Measurements from ENCODE around the gene TM9SF3.

TM9SF3 gene

DNA sequence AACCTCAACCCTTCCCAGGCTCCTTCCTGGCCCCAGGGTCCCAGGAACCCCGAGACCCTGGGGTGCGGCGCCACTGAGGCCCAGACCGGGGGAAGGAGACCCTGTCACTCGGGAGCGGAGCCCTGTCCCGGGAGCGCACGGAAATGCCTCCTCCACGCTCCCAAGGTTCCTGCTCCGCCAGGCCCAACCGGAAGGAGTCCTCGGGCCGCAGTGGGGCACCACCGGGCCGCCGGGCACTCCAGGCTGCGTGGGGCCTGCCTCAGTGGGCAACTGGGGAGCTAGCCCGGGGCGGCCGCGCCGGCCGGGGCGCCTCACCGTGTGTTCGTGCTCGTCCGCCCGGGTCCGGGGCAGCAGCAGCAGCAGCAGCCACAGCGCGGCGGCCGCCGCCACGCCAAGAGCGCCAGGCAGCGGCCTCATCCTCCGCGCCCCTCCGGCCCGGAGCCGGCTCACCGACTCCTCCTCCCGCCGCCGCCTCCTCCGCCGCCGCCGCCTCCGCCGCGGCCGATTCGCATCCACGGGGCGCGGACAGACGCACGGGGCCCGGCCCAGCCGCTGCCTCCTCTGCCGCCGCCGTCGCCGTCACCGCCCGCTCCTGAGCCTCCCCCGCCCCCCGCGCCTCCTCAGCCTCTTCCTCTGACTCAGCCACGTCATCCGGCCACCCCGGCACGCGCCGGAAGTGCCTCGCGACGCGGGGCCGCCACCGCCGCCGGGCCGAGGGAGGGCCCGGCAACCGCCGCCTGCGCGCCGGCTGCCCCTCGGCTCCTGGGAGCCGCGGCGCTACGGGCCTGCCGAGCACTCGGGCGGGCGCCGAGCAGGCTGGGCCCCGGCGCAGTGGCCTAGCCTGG lies at the start of gene TM9SF3:
Gene TM9SF3, minus strand, starts transcription at position 594 of the 845 bp plus-strand sequence. Its CDS starts 177 bp downstream, at position 417.
- H3K4me1 ChIP-seq (ENCODE audit: control insufficient read depth in 2 of 2, insufficient read depth in 2 of 2, low read length in 2 of 2): peaks cover 21 to 45% of the 10 kb centered on the region in 2 donors
- no peaks in the 10 kb centered on the region for H3K36me3 ChIP-seq (ENCODE audit: control insufficient read depth in 2 of 2, insufficient read depth in 2 of 2, low read length in 2 of 2)
- peak within 1 kb of the TSS; percentile 97 to 99 for H3K27ac ChIP-seq (ENCODE audit: low read depth in 2 of 2, low read length in 2 of 2)
- H3K27me3 ChIP-seq (ENCODE audit: control insufficient read depth in 2 of 2, insufficient read depth in 2 of 2, low read length in 2 of 2): no peaks in the 10 kb centered on the region
- H3K9me3 ChIP-seq (ENCODE audit: control insufficient read depth in 2 of 2, low read length in 2 of 2): no peaks in the 10 kb centered on the region
- peak within 1 kb of the TSS; percentile 91 to 94 for H3K4me3 ChIP-seq (ENCODE audit: low read length in 2 of 2)
- peak within 1 kb of the TSS; percentile 90 to 93 for H3K9ac ChIP-seq (ENCODE audit: low read depth in 1 of 2, low read length in 2 of 2)

DNA sequence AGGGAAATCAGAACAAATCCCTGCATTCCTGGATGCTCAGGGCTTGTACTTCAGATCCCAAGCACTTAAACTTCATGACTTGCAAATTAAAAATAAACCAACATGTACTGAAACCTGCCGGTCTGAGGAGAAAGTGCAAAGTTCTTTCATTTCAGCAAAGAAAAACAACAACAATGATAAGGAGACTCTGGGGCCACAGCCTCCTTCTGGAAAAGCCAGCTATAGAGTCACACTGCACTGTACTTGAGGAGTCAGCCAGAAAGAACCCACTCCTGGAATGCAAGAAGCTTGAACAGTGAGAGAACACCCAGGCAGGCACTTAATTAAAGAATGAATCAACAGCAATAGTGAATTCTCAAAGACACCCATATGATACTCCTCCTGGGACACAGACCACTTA lies 49.7 kb upstream of the TM9SF3 start:
- H3K27me3 ChIP-seq (ENCODE audit: control insufficient read depth in 2 of 2, insufficient read depth in 2 of 2, low read length in 2 of 2): no peaks in the 10 kb centered on the region
- H3K9ac ChIP-seq (ENCODE audit: low read depth in 1 of 2, low read length in 2 of 2): no peak overlapping the region
- peaks cover 4 to 6% of the 10 kb centered on the region in 2 donors for H3K4me1 ChIP-seq (ENCODE audit: control insufficient read depth in 2 of 2, insufficient read depth in 2 of 2, low read length in 2 of 2)
- H3K4me3 ChIP-seq (ENCODE audit: low read length in 2 of 2): no peak overlapping the region
- peaks cover 0 to 2% of the 10 kb centered on the region in 2 donors for H3K36me3 ChIP-seq (ENCODE audit: control insufficient read depth in 2 of 2, insufficient read depth in 2 of 2, low read length in 2 of 2)
- no peaks in the 10 kb centered on the region for H3K9me3 ChIP-seq (ENCODE audit: control insufficient read depth in 2 of 2, low read length in 2 of 2)
- no peak overlapping the region for H3K27ac ChIP-seq (ENCODE audit: low read depth in 2 of 2, low read length in 2 of 2)

DNA sequence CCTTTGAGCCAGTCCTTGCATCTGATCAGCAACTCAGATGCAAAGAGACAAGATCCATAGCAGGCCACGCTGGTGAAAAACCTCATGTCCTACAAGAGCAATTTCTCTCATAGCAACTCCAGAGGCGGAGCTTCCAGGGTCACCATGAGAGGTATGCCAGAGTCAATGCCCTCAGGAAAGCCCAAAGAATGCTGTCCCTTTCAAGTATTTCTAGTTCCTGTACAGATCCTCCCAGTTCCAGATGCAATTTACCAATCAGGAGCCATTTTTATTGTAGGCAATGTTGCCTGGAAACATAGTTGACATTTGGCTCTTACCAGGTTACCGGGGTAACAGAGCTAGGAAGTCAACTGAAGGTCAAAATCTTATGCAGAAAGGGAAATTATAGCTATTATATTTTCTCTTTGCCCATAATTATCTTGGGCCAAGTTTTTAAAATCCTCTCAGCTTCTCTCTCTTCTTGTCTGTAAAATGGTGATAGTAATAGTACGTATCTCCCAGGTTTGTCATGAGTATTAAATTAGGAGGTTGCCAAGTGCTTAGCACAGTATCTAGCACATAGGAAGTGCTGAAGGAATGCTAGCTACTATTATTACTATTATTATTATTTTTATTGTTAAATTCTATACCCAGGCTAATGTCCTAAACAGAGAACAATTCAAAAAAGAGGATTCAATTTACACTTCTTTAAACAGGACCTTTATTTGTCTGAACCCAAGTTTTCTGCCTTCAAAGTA lies 46.3 kb upstream of the TM9SF3 start:
- Histone ChIP-seq H3K9ac (ENCODE audit: low read depth in 1 of 2, low read length in 2 of 2) (no peak overlapping the region), H3K4me3 (ENCODE audit: low read length in 2 of 2) (no peak overlapping the region), H3K27me3 (ENCODE audit: control insufficient read depth in 2 of 2, insufficient read depth in 2 of 2, low read length in 2 of 2) (no peaks in the 10 kb centered on the region), H3K9me3 (ENCODE audit: control insufficient read depth in 2 of 2, low read length in 2 of 2) (no peaks in the 10 kb centered on the region), H3K36me3 (ENCODE audit: control insufficient read depth in 2 of 2, insufficient read depth in 2 of 2, low read length in 2 of 2) (no peaks in the 10 kb centered on the region), H3K4me1 (ENCODE audit: control insufficient read depth in 2 of 2, insufficient read depth in 2 of 2, low read length in 2 of 2) (peaks cover 3 to 4% of the 10 kb centered on the region in 2 donors), H3K27ac (ENCODE audit: low read depth in 2 of 2, low read length in 2 of 2) (no peak overlapping the region)

DNA sequence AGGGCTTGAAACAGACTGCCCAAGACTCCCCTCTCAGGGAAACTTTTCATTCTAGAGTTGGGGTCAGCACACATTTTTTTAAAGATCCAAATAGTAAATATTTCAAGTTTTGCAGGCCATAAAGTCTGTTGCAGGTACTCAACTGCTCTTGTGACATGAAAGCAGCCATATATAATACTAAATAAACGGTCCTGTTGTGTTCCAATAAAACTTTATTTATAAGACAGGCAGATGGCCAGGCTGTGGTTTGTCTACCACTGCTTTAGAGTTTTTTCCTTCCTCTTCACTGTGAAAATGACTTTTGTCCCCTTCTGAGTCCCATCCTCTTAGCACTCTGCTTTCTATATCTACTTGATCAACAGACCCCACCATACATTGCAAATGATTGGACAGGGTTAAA lies 40.5 kb upstream of the TM9SF3 start:
- Histone ChIP-seq H3K36me3 (ENCODE audit: control insufficient read depth in 2 of 2, insufficient read depth in 2 of 2, low read length in 2 of 2) (peaks cover 0 to 3% of the 10 kb centered on the region in 2 donors), H3K4me1 (ENCODE audit: control insufficient read depth in 2 of 2, insufficient read depth in 2 of 2, low read length in 2 of 2) (no peaks in the 10 kb centered on the region), H3K27ac (ENCODE audit: low read depth in 2 of 2, low read length in 2 of 2) (no peak overlapping the region), H3K9me3 (ENCODE audit: control insufficient read depth in 2 of 2, low read length in 2 of 2) (no peaks in the 10 kb centered on the region), H3K4me3 (ENCODE audit: low read length in 2 of 2) (no peak overlapping the region), H3K9ac (ENCODE audit: low read depth in 1 of 2, low read length in 2 of 2) (no peak overlapping the region), H3K27me3 (ENCODE audit: control insufficient read depth in 2 of 2, insufficient read depth in 2 of 2, low read length in 2 of 2) (no peaks in the 10 kb centered on the region)

DNA sequence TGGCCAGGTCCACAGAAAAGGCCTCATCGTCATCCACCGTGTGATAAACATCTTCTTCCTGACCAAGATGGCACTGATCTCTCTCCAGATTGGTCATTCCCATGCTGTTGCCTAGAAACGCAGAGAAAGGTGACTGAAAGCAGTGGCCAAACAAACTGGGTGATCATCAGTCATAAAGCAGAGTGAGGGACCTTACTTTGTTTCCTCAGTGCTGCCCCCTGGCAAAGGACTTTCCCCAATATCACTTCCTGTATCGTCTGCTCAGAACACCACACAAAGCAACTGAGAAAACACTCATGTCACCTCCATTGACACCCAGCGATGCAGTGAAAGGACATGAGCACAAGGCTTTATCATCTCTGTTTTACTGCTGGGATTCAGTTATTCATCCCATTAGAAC lies 40.0 kb upstream of the TM9SF3 start:
- no peaks in the 10 kb centered on the region for H3K4me1 ChIP-seq (ENCODE audit: control insufficient read depth in 2 of 2, insufficient read depth in 2 of 2, low read length in 2 of 2)
- H3K27ac ChIP-seq (ENCODE audit: low read depth in 2 of 2, low read length in 2 of 2): no peak overlapping the region
- H3K9ac ChIP-seq (ENCODE audit: low read depth in 1 of 2, low read length in 2 of 2): no peak overlapping the region
- H3K9me3 ChIP-seq (ENCODE audit: control insufficient read depth in 2 of 2, low read length in 2 of 2): no peaks in the 10 kb centered on the region
- no peak overlapping the region for H3K4me3 ChIP-seq (ENCODE audit: low read length in 2 of 2)
- H3K27me3 ChIP-seq (ENCODE audit: control insufficient read depth in 2 of 2, insufficient read depth in 2 of 2, low read length in 2 of 2): no peaks in the 10 kb centered on the region
- H3K36me3 ChIP-seq (ENCODE audit: control insufficient read depth in 2 of 2, insufficient read depth in 2 of 2, low read length in 2 of 2): peaks cover 0 to 3% of the 10 kb centered on the region in 2 donors

DNA sequence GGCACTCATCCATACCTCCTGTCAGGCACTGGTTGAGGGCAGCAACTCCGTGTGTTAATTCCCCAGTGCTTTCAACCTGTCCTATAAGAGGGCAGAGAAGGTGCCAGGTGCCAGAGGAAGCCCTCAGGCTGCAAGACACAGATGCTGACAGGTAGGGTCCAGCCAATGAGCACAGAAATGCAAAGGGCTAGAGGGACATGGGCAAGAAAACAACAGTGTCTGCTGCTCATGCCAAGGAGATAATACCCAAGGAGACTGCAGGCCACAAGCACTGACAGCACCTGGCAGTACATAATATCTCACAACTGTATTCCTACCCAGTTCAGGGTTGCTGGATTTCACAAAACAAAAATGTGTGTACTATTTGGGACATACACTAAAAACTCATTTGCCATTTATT lies 38.4 kb upstream of the TM9SF3 start:
- H3K4me1 ChIP-seq (ENCODE audit: control insufficient read depth in 2 of 2, insufficient read depth in 2 of 2, low read length in 2 of 2): peaks cover 1 to 4% of the 10 kb centered on the region in 2 donors
- H3K9me3 ChIP-seq (ENCODE audit: control insufficient read depth in 2 of 2, low read length in 2 of 2): no peaks in the 10 kb centered on the region
- H3K27ac ChIP-seq (ENCODE audit: low read depth in 2 of 2, low read length in 2 of 2): no peak overlapping the region
- no peak overlapping the region for H3K9ac ChIP-seq (ENCODE audit: low read depth in 1 of 2, low read length in 2 of 2)
- H3K36me3 ChIP-seq (ENCODE audit: control insufficient read depth in 2 of 2, insufficient read depth in 2 of 2, low read length in 2 of 2): peaks cover 0 to 3% of the 10 kb centered on the region in 2 donors
- no peaks in the 10 kb centered on the region for H3K27me3 ChIP-seq (ENCODE audit: control insufficient read depth in 2 of 2, insufficient read depth in 2 of 2, low read length in 2 of 2)
- H3K4me3 ChIP-seq (ENCODE audit: low read length in 2 of 2): no peak overlapping the region

DNA sequence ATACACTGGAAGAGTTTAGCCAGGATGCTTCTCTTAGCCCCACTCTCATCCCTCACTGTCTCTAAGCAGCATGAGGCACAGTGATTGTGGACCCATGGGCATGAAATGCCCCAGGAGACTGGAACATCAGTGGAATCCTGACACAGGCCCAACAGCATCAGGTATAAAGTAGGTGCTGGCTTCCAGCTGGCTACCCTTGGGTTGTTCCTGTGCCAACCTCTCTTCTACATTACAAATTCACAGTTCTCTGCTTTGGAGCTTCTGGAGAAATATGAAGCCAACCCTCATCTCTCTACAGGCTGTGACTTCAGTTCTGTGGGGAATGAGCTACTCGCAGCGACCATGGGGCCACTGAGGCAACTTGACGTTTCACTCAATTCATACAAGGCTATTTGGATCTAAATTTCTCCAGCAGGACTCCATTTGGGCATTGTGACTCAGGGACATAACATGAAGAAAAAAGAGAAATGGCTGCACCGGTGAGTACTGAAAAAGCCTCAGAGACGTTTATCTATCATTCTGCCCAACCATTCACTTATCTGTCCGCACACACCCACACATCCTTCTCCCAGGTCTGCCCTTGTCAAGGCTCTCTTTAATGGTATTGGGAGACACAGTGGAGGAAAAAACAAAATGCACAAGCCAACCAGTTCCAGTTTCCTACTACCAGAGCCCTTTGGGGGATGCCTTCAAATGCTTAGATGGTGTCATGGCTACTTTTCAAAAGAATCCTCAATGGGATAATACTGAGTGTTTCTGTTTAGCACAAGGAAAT lies 35.4 kb upstream of the TM9SF3 start:
- no peaks in the 10 kb centered on the region for H3K9me3 ChIP-seq (ENCODE audit: control insufficient read depth in 2 of 2, low read length in 2 of 2)
- H3K4me3 ChIP-seq (ENCODE audit: low read length in 2 of 2): no peak overlapping the region
- peaks cover 0 to 3% of the 10 kb centered on the region in 2 donors for H3K36me3 ChIP-seq (ENCODE audit: control insufficient read depth in 2 of 2, insufficient read depth in 2 of 2, low read length in 2 of 2)
- peaks cover 5 to 21% of the 10 kb centered on the region in 2 donors for H3K4me1 ChIP-seq (ENCODE audit: control insufficient read depth in 2 of 2, insufficient read depth in 2 of 2, low read length in 2 of 2)
- no peak overlapping the region for H3K27ac ChIP-seq (ENCODE audit: low read depth in 2 of 2, low read length in 2 of 2)
- no peak overlapping the region for H3K9ac ChIP-seq (ENCODE audit: low read depth in 1 of 2, low read length in 2 of 2)
- H3K27me3 ChIP-seq (ENCODE audit: control insufficient read depth in 2 of 2, insufficient read depth in 2 of 2, low read length in 2 of 2): no peaks in the 10 kb centered on the region

DNA sequence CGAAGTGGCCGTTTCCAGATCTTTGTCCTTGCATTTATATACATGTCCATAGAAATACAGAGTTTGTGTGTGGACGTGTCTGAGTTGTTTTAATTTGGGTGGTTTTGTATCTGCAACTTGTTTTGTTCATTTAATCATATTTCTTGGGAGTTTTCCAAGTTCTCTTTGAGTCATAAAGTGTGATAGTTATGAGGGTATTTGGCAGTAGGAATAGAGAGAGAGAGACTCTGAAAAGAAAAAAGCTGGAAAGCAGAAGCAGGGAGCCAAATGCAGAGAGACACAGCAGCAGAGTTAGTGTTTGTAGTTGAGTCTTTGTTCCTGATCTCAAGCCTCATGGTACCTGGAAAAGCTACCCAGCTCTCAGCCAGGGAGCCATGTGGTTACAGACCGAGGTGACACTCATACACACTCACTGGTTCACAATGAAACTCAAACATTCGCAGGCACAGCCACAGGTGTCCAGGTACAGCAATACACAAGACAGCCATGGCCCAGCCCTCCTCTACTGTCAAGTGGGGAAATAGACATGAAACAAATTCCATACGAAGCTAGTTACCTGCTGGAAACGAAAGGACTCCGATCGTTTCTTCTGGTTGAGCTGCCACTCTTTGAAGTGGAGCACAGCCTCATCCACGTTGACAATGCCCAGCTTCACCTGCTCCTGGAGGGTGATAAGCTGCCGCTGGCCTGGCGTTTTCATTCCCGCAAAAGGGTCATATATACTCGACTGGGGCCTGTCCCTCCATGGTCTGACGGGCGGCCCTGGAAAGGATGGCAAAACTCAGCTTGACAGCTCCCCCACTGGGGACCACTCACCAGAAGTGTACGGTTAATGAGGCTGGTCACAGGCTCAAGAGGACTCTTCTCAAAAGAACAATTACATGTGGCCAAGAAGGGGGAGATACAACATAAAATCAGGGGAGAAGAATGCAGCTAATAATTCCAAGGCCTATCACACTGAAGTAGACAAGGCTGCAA lies 33.3 kb upstream of the TM9SF3 start:
- no peak overlapping the region for H3K4me3 ChIP-seq (ENCODE audit: low read length in 2 of 2)
- no peaks in the 10 kb centered on the region for H3K36me3 ChIP-seq (ENCODE audit: control insufficient read depth in 2 of 2, insufficient read depth in 2 of 2, low read length in 2 of 2)

DNA sequence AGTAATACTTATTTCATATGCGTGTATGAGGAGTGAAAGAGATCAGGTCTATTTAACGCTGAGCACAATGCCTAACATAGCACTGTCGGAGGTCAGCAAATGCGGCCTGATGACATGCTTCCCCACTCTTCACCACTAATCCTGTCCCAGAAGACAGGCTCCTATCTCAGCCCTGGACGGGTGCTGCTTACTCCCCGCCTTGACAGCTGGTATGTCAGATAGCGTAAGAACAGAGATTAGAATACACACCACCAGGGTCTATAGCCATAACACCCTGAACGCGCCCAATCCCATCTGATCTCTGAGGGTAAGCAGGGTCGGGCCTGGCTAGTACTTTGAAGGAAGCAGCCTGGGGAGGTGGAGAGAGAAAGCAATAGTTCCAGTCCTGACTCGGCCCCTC lies 32.3 kb upstream of the TM9SF3 start:
- Histone ChIP-seq H3K9me3 (ENCODE audit: control insufficient read depth in 2 of 2, low read length in 2 of 2) (no peaks in the 10 kb centered on the region), H3K4me3 (ENCODE audit: low read length in 2 of 2) (no peak overlapping the region), H3K36me3 (ENCODE audit: control insufficient read depth in 2 of 2, insufficient read depth in 2 of 2, low read length in 2 of 2) (no peaks in the 10 kb centered on the region), H3K27ac (ENCODE audit: low read depth in 2 of 2, low read length in 2 of 2) (no peak overlapping the region), H3K27me3 (ENCODE audit: control insufficient read depth in 2 of 2, insufficient read depth in 2 of 2, low read length in 2 of 2) (no peaks in the 10 kb centered on the region), H3K9ac (ENCODE audit: low read depth in 1 of 2, low read length in 2 of 2) (no peak overlapping the region), H3K4me1 (ENCODE audit: control insufficient read depth in 2 of 2, insufficient read depth in 2 of 2, low read length in 2 of 2) (peaks cover 5 to 28% of the 10 kb centered on the region in 2 donors)

More for the DNA sequence above, 33.3 kb upstream of the TM9SF3 start:
- Histone ChIP-seq H3K9me3 (ENCODE audit: control insufficient read depth in 2 of 2, low read length in 2 of 2) (no peaks in the 10 kb centered on the region), H3K27me3 (ENCODE audit: control insufficient read depth in 2 of 2, insufficient read depth in 2 of 2, low read length in 2 of 2) (no peaks in the 10 kb centered on the region), H3K27ac (ENCODE audit: low read depth in 2 of 2, low read length in 2 of 2) (peak overlapping the region; percentile 19 to 20), H3K4me1 (ENCODE audit: control insufficient read depth in 2 of 2, insufficient read depth in 2 of 2, low read length in 2 of 2) (peaks cover 5 to 21% of the 10 kb centered on the region in 2 donors), H3K9ac (ENCODE audit: low read depth in 1 of 2, low read length in 2 of 2) (no peak overlapping the region)
